GM23338 (cell line): Measurements from ENCODE around the gene DNAJC11.

Experiments
- EZH2 ChIP-seq: fragments of 200-600 bp; sonication (generic); IDR thresholded peaks from one replicate; pipeline ENCODE4 v1.8.0; 2017; ENCODE audit warnings: antibody characterized with exemption, mild to moderate bottlenecking, low read depth; ENCODE audit not compliant: unreplicated experiment
- TF ChIP-seq, protein P1 (sequence below), 2 experiments: fragments of 200-600 bp in 1 of 2; sonication (generic) in 1 of 2; conservative IDR thresholded peaks; 2 replicates each; pipeline versions ENCODE4 v1.5.1 to v1.6.1; 2016 to 2017; ENCODE audit warnings: antibody characterized with exemption in 2 of 2, low read depth in 2 of 2, mild to moderate bottlenecking in 2 of 2, moderate library complexity in 1 of 2

GRCh38 chr1:6738987-6739676, 37.5 kb upstream of the DNAJC11 start:
- TF ChIP-seq, protein P1, sequence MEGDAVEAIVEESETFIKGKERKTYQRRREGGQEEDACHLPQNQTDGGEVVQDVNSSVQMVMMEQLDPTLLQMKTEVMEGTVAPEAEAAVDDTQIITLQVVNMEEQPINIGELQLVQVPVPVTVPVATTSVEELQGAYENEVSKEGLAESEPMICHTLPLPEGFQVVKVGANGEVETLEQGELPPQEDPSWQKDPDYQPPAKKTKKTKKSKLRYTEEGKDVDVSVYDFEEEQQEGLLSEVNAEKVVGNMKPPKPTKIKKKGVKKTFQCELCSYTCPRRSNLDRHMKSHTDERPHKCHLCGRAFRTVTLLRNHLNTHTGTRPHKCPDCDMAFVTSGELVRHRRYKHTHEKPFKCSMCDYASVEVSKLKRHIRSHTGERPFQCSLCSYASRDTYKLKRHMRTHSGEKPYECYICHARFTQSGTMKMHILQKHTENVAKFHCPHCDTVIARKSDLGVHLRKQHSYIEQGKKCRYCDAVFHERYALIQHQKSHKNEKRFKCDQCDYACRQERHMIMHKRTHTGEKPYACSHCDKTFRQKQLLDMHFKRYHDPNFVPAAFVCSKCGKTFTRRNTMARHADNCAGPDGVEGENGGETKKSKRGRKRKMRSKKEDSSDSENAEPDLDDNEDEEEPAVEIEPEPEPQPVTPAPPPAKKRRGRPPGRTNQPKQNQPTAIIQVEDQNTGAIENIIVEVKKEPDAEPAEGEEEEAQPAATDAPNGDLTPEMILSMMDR (conservative IDR thresholded peaks at IDR 0.05; ENCODE audit: low read depth in 2 of 2), result no peak
- TF ChIP-seq EZH2, result no peak
